A549 (cell line): ENCODE measurements around the gene HS6ST3. TPM values are rescaled to one million over a fixed set of nuclear protein-coding genes. Genes with fewer than 3 reads are reported as not detected.

Experiments
- ATAC-seq, 2 experiments: fragments of 200-7000 bp in 1 of 2; fragments of >200 bp in 1 of 2; cut with Nextera tagmentation in 1 of 2; cut with Tn5 transposase in 1 of 2; 3 replicates each; pipeline versions ENCODE4 v1.8.0 to v1.9.1; 2018 to 2020; ENCODE audit warnings: mild to moderate bottlenecking in 1 of 2, moderate library complexity in 1 of 2
- CTCF ChIA-PET: fragments of 300-600 bp; sonication (Branson Sonifier 250); formaldehyde crosslinking; extraction: SDS; loops from one replicate; lab custom pipeline; 2021; ENCODE audit warnings: antibody characterized with exemption, inconsistent platforms; lab: Yijun Ruan, JAX
- POLR2A ChIA-PET: fragments of 350-600 bp; formaldehyde crosslinking; extraction: SDS; loops from one replicate; lab custom pipeline; 2021; ENCODE audit warnings: antibody characterized with exemption, inconsistent platforms; lab: Yijun Ruan, JAX
- DNase-seq, 2 experiments: peaks; one replicate each; pipeline versions ENCODE4 v3.0.0 to v3.0.0-alpha.2; 2011 to 2016; ENCODE audit warnings: low read depth in 1 of 2, low spot score in 1 of 2
- FAIRE-seq: peaks from 2 replicates; lab custom pipeline; 2011; peaks lifted over from hg19 to GRCh38; lab: Jason Lieb, UNC
- H3K27ac ChIP-seq, 2 experiments: fragments of >200 bp; sonication (Bioruptor Twin); formaldehyde crosslinking; 3 replicates each; pipeline ENCODE4 v1.5.1; 2016 to 2017
- H3K4me1 ChIP-seq: fragments of >200 bp; sonication (Bioruptor Twin); formaldehyde crosslinking; 3 replicates; pipeline ENCODE4 v1.6.1; 2016
- H3K4me2 ChIP-seq: fragments of >200 bp; sonication (Bioruptor Twin); formaldehyde crosslinking; 3 replicates; pipeline ENCODE4 v1.6.1; 2016
- H3K4me3 ChIP-seq: fragments of >200 bp; sonication (Bioruptor Twin); formaldehyde crosslinking; 3 replicates; pipeline ENCODE4 v1.5.1; 2016
- H3K9me3 ChIP-seq: fragments of >200 bp; sonication (Bioruptor Twin); formaldehyde crosslinking; 3 replicates; pipeline ENCODE4 v1.6.1; 2016
- BHLHE40 ChIP-seq: IDR thresholded peaks from 2 replicates; pipeline ENCODE4 v1.6.1; 2012; ENCODE audit warnings: low read depth, low read length, inconsistent platforms
- CHD2 ChIP-seq: fragments of 150-350 bp; IDR thresholded peaks from 2 replicates; pipeline ENCODE4 v1.6.1; 2014; ENCODE audit warnings: low read length; ENCODE audit not compliant: partially characterized antibody
- CHD4 ChIP-seq: fragments of 200-600 bp; sonication (generic); IDR thresholded peaks from 2 replicates; pipeline ENCODE4 v1.6.1; 2016; ENCODE audit warnings: antibody characterized with exemption, mild to moderate bottlenecking, borderline replicate concordance
- E2F6 ChIP-seq: IDR thresholded peaks from 2 replicates; pipeline ENCODE4 v1.6.1; 2012; ENCODE audit warnings: low read depth, borderline replicate concordance
- EHF ChIP-seq: fragments of 250-450 bp; sonication (Bioruptor Pico); IDR thresholded peaks from 2 replicates; pipeline ENCODE4 v1.5.0; 2020; ENCODE audit warnings: mild to moderate bottlenecking
- ESRRA ChIP-seq: fragments of 150-350 bp; IDR thresholded peaks from 2 replicates; pipeline ENCODE4 v1.6.1; 2014; ENCODE audit warnings: mild to moderate bottlenecking, low read length, borderline replicate concordance
- HEYL ChIP-seq: fragments of 250-450 bp; sonication (Bioruptor Pico); IDR thresholded peaks from 2 replicates; pipeline ENCODE4 v1.8.0; 2021; ENCODE audit warnings: mild to moderate bottlenecking, moderate library complexity
- MAFK ChIP-seq: fragments of 450-650 bp; IDR thresholded peaks from 2 replicates; pipeline ENCODE4 v1.6.1; 2014; ENCODE audit not compliant: partially characterized antibody
- MAZ ChIP-seq: fragments of 150-350 bp; IDR thresholded peaks from 2 replicates; pipeline ENCODE4 v1.6.1; 2014; ENCODE audit warnings: antibody characterized with exemption, low read depth, low read length, borderline replicate concordance
- NFE2L2 ChIP-seq: fragments of 150-350 bp; conservative IDR thresholded peaks from 2 replicates; pipeline ENCODE4 v1.6.1; 2014; ENCODE audit warnings: low read length
- NR3C1 ChIP-seq: fragments of >200 bp; sonication (Bioruptor Twin); formaldehyde crosslinking; IDR thresholded peaks from 3 replicates; pipeline ENCODE4 v1.6.1; 2017
- POLR2AphosphoS2 ChIP-seq: conservative IDR thresholded peaks from 2 replicates; pipeline ENCODE4 v1.6.1; 2012; ENCODE audit warnings: low read length, improper control_type of control experiment, inconsistent platforms
- RARB ChIP-seq: fragments of 250-450 bp; sonication (Bioruptor Pico); IDR thresholded peaks from 2 replicates; pipeline ENCODE4 v1.8.0; 2021; ENCODE audit warnings: mild to moderate bottlenecking, moderate library complexity
- RCOR1 ChIP-seq: fragments of 150-350 bp; IDR thresholded peaks from 2 replicates; pipeline ENCODE4 v1.6.1; 2014; ENCODE audit warnings: antibody characterized with exemption, low read length, low read depth
- REST ChIP-seq: fragments of 200-600 bp; sonication (generic); IDR thresholded peaks from 2 replicates; pipeline ENCODE4 v1.6.1; 2016; ENCODE audit warnings: antibody characterized with exemption, mild to moderate bottlenecking, moderate library complexity
- SMC3 ChIP-seq: fragments of >200 bp; sonication (Bioruptor Twin); formaldehyde crosslinking; IDR thresholded peaks from 3 replicates; pipeline ENCODE4 v1.6.1; 2018; ENCODE audit warnings: inconsistent platforms
- TP53 ChIP-seq: fragments of 250-450 bp; sonication (Bioruptor Pico); IDR thresholded peaks from 2 replicates; pipeline ENCODE4 v1.5.0; 2021; ENCODE audit warnings: mild to moderate bottlenecking, moderate library complexity
- WGBS: methylation state at CpG from one replicate; pipeline ENCODE4 v1.1.6; 2017; ENCODE audit errors: missing lambda C conversion rate; 5-methylcytosine and 5-hydroxymethylcytosine counted together
- polyA plus RNA-seq, 4 experiments: library from polyadenylated mRNA; depleted of rRNA in 3 of 4; stranded (reverse); fragments of >200 nt; fragmentation: RNase III in 1 of 4; extraction: RNeasy Plus Mini Kit Qiagen cat#74134 plus additional on column Dnase treatment in 1 of 4; gene quantifications; 2 replicates in 3 of 4; 3 replicates in 1 of 4; pipeline ENCODE4 v1.2.3, GENCODE V29; 2011 to 2017
- TF ChIP-seq, protein P1 (sequence below): IDR thresholded peaks from 2 replicates; pipeline ENCODE4 v1.6.1; 2012

Gene HS6ST3
- polyA plus RNA-seq, 2 of the 4 experiments (the other 2 are of a cell fraction): not detected

DNA sequence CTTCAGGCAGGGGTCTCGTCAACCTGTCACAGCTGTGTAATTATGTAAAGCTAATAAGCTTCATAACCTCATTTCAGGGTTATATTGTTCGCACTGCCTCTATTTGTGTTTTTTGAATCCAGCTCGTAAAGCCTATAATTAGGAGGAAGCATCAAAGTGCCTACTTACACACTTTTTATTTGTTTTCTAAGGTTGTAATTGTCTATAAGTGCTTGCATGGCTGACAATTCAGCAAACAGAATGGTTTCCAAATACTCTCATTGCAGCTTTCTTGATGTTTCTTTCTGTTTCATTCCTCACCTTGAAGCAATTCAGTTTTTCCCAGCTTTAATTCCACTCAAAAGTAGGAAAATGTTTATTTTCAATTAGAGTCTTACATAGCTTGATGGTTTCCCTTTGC lies 336.3 kb downstream of the HS6ST3 start:
- ATAC-seq (no peak), FAIRE-seq (no peak), DNase-seq (no peak)
- H3K4me3 ChIP-seq: no peak overlapping the region
- CTCF ChIA-PET: no interaction called here
- no peaks in the 10 kb centered on the region for H3K4me1 ChIP-seq
- no peaks in the 10 kb centered on the region for H3K9me3 ChIP-seq
- no peak overlapping the region for H3K4me2 ChIP-seq
- POLR2A ChIA-PET: no interaction called here
- 1% methylated on average over 3 of the region's 3 CpGs for WGBS
- no peak for TF ChIP-seq TP53 (CRISPR knock-in tag)
- H3K27ac ChIP-seq: no peak overlapping the region

DNA sequence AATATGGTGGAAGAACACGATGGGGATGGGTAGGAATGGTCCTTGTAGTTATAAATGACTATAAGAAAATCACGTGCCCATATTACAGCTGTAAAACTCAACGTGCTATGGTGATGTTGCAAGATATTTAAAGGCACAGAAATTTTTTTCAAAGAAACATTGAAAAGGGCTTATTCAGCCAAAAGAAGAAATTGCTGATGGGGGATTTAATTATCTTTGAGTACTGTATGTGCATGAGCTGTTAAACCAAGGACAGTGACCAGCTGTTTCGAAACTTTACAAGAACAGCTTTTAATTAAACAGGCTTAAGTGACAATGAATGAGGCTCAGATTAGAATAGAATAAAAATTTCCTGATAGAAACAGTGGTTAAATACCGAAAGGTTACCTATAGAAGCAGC lies 339.0 kb downstream of the HS6ST3 start:
- no peak overlapping the region for H3K4me3 ChIP-seq
- H3K4me1 ChIP-seq: no peaks in the 10 kb centered on the region
- no peak for TF ChIP-seq E2F6
- peak; percentile 9 for TF ChIP-seq MAFK
- TF ChIP-seq NFE2L2: no peak
- TF ChIP-seq MAZ: no peak
- TF ChIP-seq SMC3: no peak
- TF ChIP-seq, all 56 proteins: peak for 1
- FAIRE-seq (no peak), ATAC-seq (no peak), DNase-seq (no peak)
- ChIA-PET POLR2A (no interaction called here), CTCF (no interaction called here)
- H3K9me3 ChIP-seq: no peaks in the 10 kb centered on the region
- H3K27ac ChIP-seq: no peak overlapping the region
- H3K4me2 ChIP-seq: no peak overlapping the region
- 1% methylated on average over 5 of the region's 5 CpGs for WGBS

GRCh38 chr13:96431044-96431581 lies 341.2 kb downstream of the HS6ST3 start:
- H3K9me3 ChIP-seq: no peaks in the 10 kb centered on the region
- TF ChIP-seq REST (no peak), EHF (no peak), CHD4 (no peak), HEYL (CRISPR knock-in tag) (no peak), BHLHE40 (no peak), NR3C1 (no peak), ESRRA (no peak), MAZ (no peak), POLR2AphosphoS2 (no peak), RARB (CRISPR knock-in tag) (no peak), RCOR1 (no peak), SMC3 (no peak), CHD2 (no peak)
- TF ChIP-seq, protein P1, sequence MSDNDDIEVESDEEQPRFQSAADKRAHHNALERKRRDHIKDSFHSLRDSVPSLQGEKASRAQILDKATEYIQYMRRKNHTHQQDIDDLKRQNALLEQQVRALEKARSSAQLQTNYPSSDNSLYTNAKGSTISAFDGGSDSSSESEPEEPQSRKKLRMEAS: no peak
- H3K4me1 ChIP-seq: no peaks in the 10 kb centered on the region
- 45% methylated on average over 4 of the region's 5 CpGs for WGBS
- CTCF ChIA-PET: no interaction called here
- DNase-seq: peak in 1 of 2 experiments; percentile 2
- no peak for ATAC-seq
- no peak overlapping the region for H3K4me3 ChIP-seq
- POLR2A ChIA-PET: no interaction called here
- H3K4me2 ChIP-seq: no peak overlapping the region
- H3K27ac ChIP-seq: no peak overlapping the region
- no peak for FAIRE-seq
